22Rv1 (cell line): Measurements from ENCODE around the gene TMEM54.
A peak's percentile ranks its signal among the peaks of the same experiment; 100 is the strongest.

Experiments used
- H3K27ac ChIP-seq: fragments of 450-650 bp; 2 replicates; pipeline ENCODE4 v1.5.1; 2017
- ZFX ChIP-seq: fragments of 450-650 bp; IDR thresholded peaks from 2 replicates; pipeline ENCODE4 v1.6.1; 2017; ENCODE audit warnings: antibody characterized with exemption, borderline replicate concordance
- TF ChIP-seq, protein P1 (sequence below): fragments of 450-650 bp; IDR thresholded peaks from 2 replicates; pipeline ENCODE4 v1.5.1; 2017; ENCODE audit warnings: mild to moderate bottlenecking

The TMEM54 gene

GRCh38 chr1:32894681-32895080 lies 6.5 kb downstream of the TMEM54 start:
- H3K27ac ChIP-seq, result peak overlapping the region; percentile 92
- no peak for TF ChIP-seq ZFX
- TF ChIP-seq, protein P1, sequence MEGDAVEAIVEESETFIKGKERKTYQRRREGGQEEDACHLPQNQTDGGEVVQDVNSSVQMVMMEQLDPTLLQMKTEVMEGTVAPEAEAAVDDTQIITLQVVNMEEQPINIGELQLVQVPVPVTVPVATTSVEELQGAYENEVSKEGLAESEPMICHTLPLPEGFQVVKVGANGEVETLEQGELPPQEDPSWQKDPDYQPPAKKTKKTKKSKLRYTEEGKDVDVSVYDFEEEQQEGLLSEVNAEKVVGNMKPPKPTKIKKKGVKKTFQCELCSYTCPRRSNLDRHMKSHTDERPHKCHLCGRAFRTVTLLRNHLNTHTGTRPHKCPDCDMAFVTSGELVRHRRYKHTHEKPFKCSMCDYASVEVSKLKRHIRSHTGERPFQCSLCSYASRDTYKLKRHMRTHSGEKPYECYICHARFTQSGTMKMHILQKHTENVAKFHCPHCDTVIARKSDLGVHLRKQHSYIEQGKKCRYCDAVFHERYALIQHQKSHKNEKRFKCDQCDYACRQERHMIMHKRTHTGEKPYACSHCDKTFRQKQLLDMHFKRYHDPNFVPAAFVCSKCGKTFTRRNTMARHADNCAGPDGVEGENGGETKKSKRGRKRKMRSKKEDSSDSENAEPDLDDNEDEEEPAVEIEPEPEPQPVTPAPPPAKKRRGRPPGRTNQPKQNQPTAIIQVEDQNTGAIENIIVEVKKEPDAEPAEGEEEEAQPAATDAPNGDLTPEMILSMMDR, result no peak

- peak overlapping the region; percentile 92 for H3K27ac ChIP-seq
- TF ChIP-seq, protein P1, result no peak
- no peak for TF ChIP-seq ZFX
These were observed 7.1 kb downstream of the TMEM54 start for GRCh38 chr1:32894019-32894600.

- TF ChIP-seq, protein P1, result peak; percentile 89
- TF ChIP-seq ZFX, result no peak
- peak overlapping the region; percentile 92 for H3K27ac ChIP-seq
These were observed 7.8 kb downstream of the TMEM54 start for GRCh38 chr1:32893198-32894018.

- H3K27ac ChIP-seq, result peak overlapping the region; percentile 92
- no peak for TF ChIP-seq ZFX
- TF ChIP-seq, protein P1, result peak; percentile 99
These were observed 8.6 kb downstream of the TMEM54 start for GRCh38 chr1:32892368-32893197.

DNA sequence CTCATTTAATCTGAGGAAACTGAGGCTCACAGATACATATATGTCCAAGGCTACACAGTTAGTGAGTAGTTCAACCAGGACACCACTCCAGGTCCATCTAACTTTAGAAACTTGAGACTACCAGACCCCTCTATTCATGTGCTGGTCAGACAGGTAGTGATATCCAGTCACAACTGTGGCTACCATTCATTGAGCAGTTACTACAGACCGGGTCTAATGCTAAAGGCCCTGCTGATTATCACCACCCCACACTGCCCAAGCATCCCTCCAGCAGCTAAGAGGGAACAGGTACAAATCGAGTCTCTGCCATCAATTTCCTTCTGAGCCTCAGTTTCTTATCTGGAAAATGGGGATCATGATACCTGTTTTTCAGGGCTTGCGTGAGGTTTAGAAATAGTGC lies 9.6 kb downstream of the TMEM54 start:
- no peak for TF ChIP-seq ZFX
- TF ChIP-seq, protein P1, result no peak

DNA sequence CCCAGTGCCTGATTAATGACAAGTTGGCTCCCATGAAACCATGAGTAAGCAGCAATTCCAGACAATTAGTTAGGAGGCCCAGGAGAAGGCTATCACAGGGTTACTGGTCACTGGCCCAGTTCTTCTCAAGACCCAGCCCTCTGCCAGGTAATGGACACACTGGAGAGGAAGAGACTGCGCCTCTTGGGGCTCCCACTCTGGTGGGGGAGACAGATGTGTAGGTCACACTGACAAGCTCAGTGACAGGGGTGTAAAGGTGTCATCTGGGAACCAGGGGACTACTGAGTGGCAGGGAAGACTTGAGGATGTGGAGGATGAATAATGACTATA lies 10.0 kb downstream of the TMEM54 start:
- no peak overlapping the region for H3K27ac ChIP-seq
- no peak for TF ChIP-seq ZFX
- TF ChIP-seq, protein P1, result no peak

More for the DNA sequence above, 9.6 kb downstream of the TMEM54 start:
- H3K27ac ChIP-seq, result no peak overlapping the region
